Activated CD4-positive, alpha-beta T cell treated with anti-CD3 and anti-CD28 coated beads, Interleukin-2, amount 10 ng/mL, durations not matched to agents 7 days and 5 days (primary cell): ENCODE measurements around the gene SYNE1. TPM values are rescaled to one million over a fixed set of nuclear protein-coding genes. Genes with fewer than 3 reads are reported as not detected.

Source experiments
- CTCF ChIA-PET: fragments of 350-600 bp; sonication (Branson Sonifier 250); formaldehyde crosslinking; loops from one replicate; lab custom pipeline; 2021; ENCODE audit warnings: antibody characterized with exemption; lab: Charles Lee
- POLR2A ChIA-PET: fragments of 350-600 bp; sonication (Branson Sonifier 250); formaldehyde crosslinking; loops from one replicate; lab custom pipeline; 2021; ENCODE audit warnings: antibody characterized with exemption; lab: Charles Lee
- DNase-seq: peaks from one replicate; pipeline ENCODE4 v3.0.0-alpha.2; 2020
- H3K27ac Mint-ChIP-seq: one replicate; pipeline ENCODE4 v1.8.0; 2021; ENCODE audit warnings: mild to moderate bottlenecking, moderate library complexity, mixed read lengths
- H3K27me3 Mint-ChIP-seq: one replicate; pipeline ENCODE4 v1.8.0; 2021; ENCODE audit warnings: mixed read lengths
- H3K36me3 Mint-ChIP-seq: one replicate; pipeline ENCODE4 v1.8.0; 2021; ENCODE audit warnings: low read depth, mixed read lengths
- H3K4me1 Mint-ChIP-seq: one replicate; pipeline ENCODE4 v1.8.0; 2021; ENCODE audit warnings: mixed read lengths
- H3K4me3 Mint-ChIP-seq: one replicate; pipeline ENCODE4 v1.8.0; 2021; ENCODE audit warnings: mild to moderate bottlenecking, moderate library complexity, mixed read lengths
- H3K9me3 Mint-ChIP-seq: one replicate; pipeline ENCODE4 v1.8.0; 2021; ENCODE audit warnings: mixed read lengths
- total RNA-seq, 2 experiments: library from RNA; stranded (reverse); gene quantifications; one replicate each; pipeline ENCODE4 v1.2.3, GENCODE V29; 2021

SYNE1 gene
- total RNA-seq, 2 experiments from 2014 or later: 98.4 to 99.3 TPM

GRCh38 chr6:152416652-152417051, 220.5 kb downstream of the SYNE1 start:
- no peak for DNase-seq
- CTCF ChIA-PET: no interaction called here
- H3K27me3 Mint-ChIP-seq: peaks cover 22% of the 10 kb centered on the region
- POLR2A ChIA-PET: no interaction called here
- H3K4me1 Mint-ChIP-seq: no peaks in the 10 kb centered on the region
- H3K36me3 Mint-ChIP-seq: no peaks in the 10 kb centered on the region
- H3K9me3 Mint-ChIP-seq: peaks cover 6% of the 10 kb centered on the region
- no peak overlapping the region for H3K4me3 Mint-ChIP-seq
- no peak overlapping the region for H3K27ac Mint-ChIP-seq

- DNase-seq: no peak
- POLR2A ChIA-PET: no interaction called here
- Mint-ChIP-seq H3K36me3 (no peaks in the 10 kb centered on the region), H3K27ac (no peak overlapping the region), H3K27me3 (no peaks in the 10 kb centered on the region), H3K9me3 (no peaks in the 10 kb centered on the region), H3K4me3 (no peak overlapping the region), H3K4me1 (no peaks in the 10 kb centered on the region)
- CTCF ChIA-PET: no interaction called here
Measured at GRCh38 chr6:152404936-152405595, 232.1 kb downstream of the SYNE1 start.

- no peaks in the 10 kb centered on the region for H3K9me3 Mint-ChIP-seq
- ChIA-PET POLR2A (no interaction called here), CTCF (no interaction called here)
- H3K36me3 Mint-ChIP-seq: no peaks in the 10 kb centered on the region
- no peak for DNase-seq
- H3K27ac Mint-ChIP-seq: no peak overlapping the region
- no peak overlapping the region for H3K4me3 Mint-ChIP-seq
- H3K4me1 Mint-ChIP-seq: no peaks in the 10 kb centered on the region
- no peaks in the 10 kb centered on the region for H3K27me3 Mint-ChIP-seq
Measured at GRCh38 chr6:152404086-152404857, 232.9 kb downstream of the SYNE1 start.

- Mint-ChIP-seq H3K27ac (no peak overlapping the region), H3K4me3 (no peak overlapping the region), H3K4me1 (no peaks in the 10 kb centered on the region), H3K36me3 (no peaks in the 10 kb centered on the region), H3K27me3 (no peaks in the 10 kb centered on the region), H3K9me3 (no peaks in the 10 kb centered on the region)
- POLR2A ChIA-PET: no interaction called here
- CTCF ChIA-PET: no interaction called here
- no peak for DNase-seq
Measured at GRCh38 chr6:152402791-152403190, 234.4 kb downstream of the SYNE1 start.

- Mint-ChIP-seq H3K27me3 (no peaks in the 10 kb centered on the region), H3K36me3 (no peaks in the 10 kb centered on the region), H3K9me3 (no peaks in the 10 kb centered on the region), H3K4me1 (no peaks in the 10 kb centered on the region), H3K4me3 (no peak overlapping the region), H3K27ac (no peak overlapping the region)
- POLR2A ChIA-PET: no interaction called here
- no peak for DNase-seq
- CTCF ChIA-PET: no interaction called here
Measured at GRCh38 chr6:152401978-152402377, 235.2 kb downstream of the SYNE1 start.

GRCh38 chr6:152399399-152399798, 237.8 kb downstream of the SYNE1 start:
- Mint-ChIP-seq H3K4me1 (no peaks in the 10 kb centered on the region), H3K36me3 (no peaks in the 10 kb centered on the region), H3K4me3 (no peak overlapping the region), H3K27ac (no peak overlapping the region), H3K27me3 (peaks cover under 1% of the 10 kb centered on the region), H3K9me3 (peaks cover under 1% of the 10 kb centered on the region)
- no peak for DNase-seq
- ChIA-PET CTCF (no interaction called here), POLR2A (no interaction called here)

GRCh38 chr6:152398993-152399392, 238.2 kb downstream of the SYNE1 start:
- Mint-ChIP-seq H3K9me3 (peaks cover 2% of the 10 kb centered on the region), H3K4me3 (no peak overlapping the region), H3K4me1 (no peaks in the 10 kb centered on the region), H3K36me3 (no peaks in the 10 kb centered on the region), H3K27ac (no peak overlapping the region), H3K27me3 (peaks cover 5% of the 10 kb centered on the region)
- CTCF ChIA-PET: no interaction called here
- POLR2A ChIA-PET: no interaction called here
- DNase-seq: no peak

GRCh38 chr6:152398316-152398715, 238.8 kb downstream of the SYNE1 start:
- CTCF ChIA-PET: interaction anchor here (0.6 kb wide), 1 partner anchor 1742 kb away, joined by 4 read pairs; no protein-coding TSS in a partner anchor
- no peaks in the 10 kb centered on the region for H3K36me3 Mint-ChIP-seq
- POLR2A ChIA-PET: no interaction called here
- H3K27me3 Mint-ChIP-seq: peaks cover 8% of the 10 kb centered on the region
- H3K4me1 Mint-ChIP-seq: no peaks in the 10 kb centered on the region
- DNase-seq: no peak
- peaks cover 2% of the 10 kb centered on the region for H3K9me3 Mint-ChIP-seq
- no peak overlapping the region for H3K27ac Mint-ChIP-seq
- no peak overlapping the region for H3K4me3 Mint-ChIP-seq

- CTCF ChIA-PET: no interaction called here
- Mint-ChIP-seq H3K27me3 (peaks cover 11% of the 10 kb centered on the region), H3K36me3 (no peaks in the 10 kb centered on the region), H3K27ac (no peak overlapping the region), H3K4me1 (no peaks in the 10 kb centered on the region), H3K4me3 (no peak overlapping the region), H3K9me3 (peaks cover 2% of the 10 kb centered on the region)
- POLR2A ChIA-PET: no interaction called here
- no peak for DNase-seq
Measured at GRCh38 chr6:152394303-152394702, 242.9 kb downstream of the SYNE1 start.

- Mint-ChIP-seq H3K9me3 (peaks cover 2% of the 10 kb centered on the region), H3K4me1 (no peaks in the 10 kb centered on the region), H3K4me3 (no peak overlapping the region), H3K27ac (no peak overlapping the region), H3K27me3 (peaks cover 21% of the 10 kb centered on the region), H3K36me3 (no peaks in the 10 kb centered on the region)
- POLR2A ChIA-PET: no interaction called here
- no peak for DNase-seq
- CTCF ChIA-PET: no interaction called here
Measured at GRCh38 chr6:152391179-152391880, 245.8 kb downstream of the SYNE1 start.

- no peak overlapping the region for H3K4me3 Mint-ChIP-seq
- no peak overlapping the region for H3K27ac Mint-ChIP-seq
- no peaks in the 10 kb centered on the region for H3K9me3 Mint-ChIP-seq
- ChIA-PET CTCF (no interaction called here), POLR2A (no interaction called here)
- no peak for DNase-seq
- H3K36me3 Mint-ChIP-seq: no peaks in the 10 kb centered on the region
- no peaks in the 10 kb centered on the region for H3K4me1 Mint-ChIP-seq
- H3K27me3 Mint-ChIP-seq: peaks cover 26% of the 10 kb centered on the region
Measured at GRCh38 chr6:152387091-152387490, 250.1 kb downstream of the SYNE1 start.

GRCh38 chr6:152386131-152386530, 251.0 kb downstream of the SYNE1 start:
- Mint-ChIP-seq H3K4me3 (no peak overlapping the region), H3K27ac (no peak overlapping the region), H3K9me3 (no peaks in the 10 kb centered on the region), H3K36me3 (no peaks in the 10 kb centered on the region), H3K4me1 (no peaks in the 10 kb centered on the region), H3K27me3 (peaks cover 26% of the 10 kb centered on the region)
- POLR2A ChIA-PET: no interaction called here
- no peak for DNase-seq
- CTCF ChIA-PET: no interaction called here
